ENCODE measurements around the gene THBD.

The THBD gene

GRCh38 chr20:23061262-23061661 is 11.8 kb upstream of the THBD start:
- Histone ChIP-seq H4K8ac (ENCODE audit: low read depth, low read length) (no peak overlapping the region), H3K23ac (ENCODE audit: low read length) (no peak overlapping the region), H3K79me1 (ENCODE audit: low read length) (peaks cover 2% of the 10 kb centered on the region), H3K36me3 (ENCODE audit: control insufficient read depth in 1 of 2, insufficient read depth in 2 of 2, low read length in 2 of 2) (no peaks in the 10 kb centered on the region), H3K27me3 (ENCODE audit: insufficient read depth, low read length) (no peaks in the 10 kb centered on the region), H3K9ac (ENCODE audit: low read length) (no peak overlapping the region), H3K4me3 (ENCODE audit: low read depth, low read length) (no peak overlapping the region), H2AK5ac (ENCODE audit: low read length) (peak overlapping the region; percentile 47), H3K18ac (ENCODE audit: low read length) (no peak overlapping the region), H4K12ac (ENCODE audit: low read depth, low read length) (no peak overlapping the region), H3K79me2 (ENCODE audit: control insufficient read depth, insufficient read depth, low read length, poor library complexity) (no peaks in the 10 kb centered on the region), H4K91ac (ENCODE audit: low read depth, low read length) (peak overlapping the region; percentile 65), H2BK5ac (ENCODE audit: low read depth, low read length, poor library complexity) (no peak overlapping the region), H3K4ac (ENCODE audit: low read depth, low read length) (no peak overlapping the region), H2AFZ (ENCODE audit: insufficient read depth, low read length, poor library complexity) (no peak overlapping the region), H2BK120ac (ENCODE audit: insufficient read depth, low read length, poor library complexity) (peak overlapping the region; percentile 8), H3K4me2 (ENCODE audit: low read length) (no peak overlapping the region), H3K9me3 (ENCODE audit: insufficient read depth, low read depth, low read length) (no peaks in the 10 kb centered on the region), H3K4me1 (ENCODE audit: control insufficient read depth in 1 of 2, insufficient read depth in 2 of 2, low read length in 2 of 2) (peaks cover 4 to 11% of the 10 kb centered on the region in 2 experiments), H3K27ac (ENCODE audit: low read depth, low read length) (no peak overlapping the region), H3K14ac (ENCODE audit: low read length) (no peak overlapping the region), H2BK12ac (ENCODE audit: low read length) (peak overlapping the region; percentile 88)
- no CpG with 5 or more reads among the region's 5 CpGs for whole genome bisulfite sequencing (ENCODE audit: extremely low coverage, insufficient coverage, insufficient read length)
- DNase-seq, result no peak

GRCh38 chr20:23060629-23061028 is 11.2 kb upstream of the THBD start:
- H4K91ac ChIP-seq (ENCODE audit: low read depth, low read length), result no peak overlapping the region
- H3K9me3 ChIP-seq (ENCODE audit: insufficient read depth, low read depth, low read length), result no peaks in the 10 kb centered on the region
- H2BK5ac ChIP-seq (ENCODE audit: low read depth, low read length, poor library complexity), result no peak overlapping the region
- H3K27ac ChIP-seq (ENCODE audit: low read depth, low read length), result no peak overlapping the region
- DNase-seq, result peak; percentile 48 to 69
- peaks cover 4 to 9% of the 10 kb centered on the region in 2 experiments for H3K4me1 ChIP-seq (ENCODE audit: control insufficient read depth in 1 of 2, insufficient read depth in 2 of 2, low read length in 2 of 2)
- H3K23ac ChIP-seq (ENCODE audit: low read length), result no peak overlapping the region
- no peak overlapping the region for H3K4me3 ChIP-seq (ENCODE audit: low read depth, low read length)
- no peak overlapping the region for H3K4ac ChIP-seq (ENCODE audit: low read depth, low read length)
- H3K36me3 ChIP-seq (ENCODE audit: control insufficient read depth in 1 of 2, insufficient read depth in 2 of 2, low read length in 2 of 2), result no peaks in the 10 kb centered on the region
- no peak overlapping the region for H2BK120ac ChIP-seq (ENCODE audit: insufficient read depth, low read length, poor library complexity)
- no peak overlapping the region for H4K8ac ChIP-seq (ENCODE audit: low read depth, low read length)
- H3K79me2 ChIP-seq (ENCODE audit: control insufficient read depth, insufficient read depth, low read length, poor library complexity), result no peaks in the 10 kb centered on the region
- H4K12ac ChIP-seq (ENCODE audit: low read depth, low read length), result no peak overlapping the region
- H3K79me1 ChIP-seq (ENCODE audit: low read length), result peaks cover 2% of the 10 kb centered on the region
- no peak overlapping the region for H3K4me2 ChIP-seq (ENCODE audit: low read length)
- H3K18ac ChIP-seq (ENCODE audit: low read length), result no peak overlapping the region
- no peak overlapping the region for H3K14ac ChIP-seq (ENCODE audit: low read length)
- H3K27me3 ChIP-seq (ENCODE audit: insufficient read depth, low read length), result no peaks in the 10 kb centered on the region
- no CpG with 5 or more reads among the region's 4 CpGs for WGBS (ENCODE audit: extremely low coverage, insufficient coverage, insufficient read length)
- no peak overlapping the region for H2AK5ac ChIP-seq (ENCODE audit: low read length)
- no peak overlapping the region for H3K9ac ChIP-seq (ENCODE audit: low read length)
- H2AFZ ChIP-seq (ENCODE audit: insufficient read depth, low read length, poor library complexity), result no peak overlapping the region
- no peak overlapping the region for H2BK12ac ChIP-seq (ENCODE audit: low read length)

- Histone ChIP-seq H2AFZ (ENCODE audit: insufficient read depth, low read length, poor library complexity) (no peak overlapping the region), H3K18ac (ENCODE audit: low read length) (no peak overlapping the region), H3K9ac (ENCODE audit: low read length) (peak overlapping the region; percentile 22), H4K91ac (ENCODE audit: low read depth, low read length) (no peak overlapping the region), H3K4me3 (ENCODE audit: low read depth, low read length) (no peak overlapping the region), H3K27me3 (ENCODE audit: insufficient read depth, low read length) (no peaks in the 10 kb centered on the region), H4K8ac (ENCODE audit: low read depth, low read length) (no peak overlapping the region), H3K79me2 (ENCODE audit: control insufficient read depth, insufficient read depth, low read length, poor library complexity) (no peaks in the 10 kb centered on the region), H3K27ac (ENCODE audit: low read depth, low read length) (no peak overlapping the region), H2BK5ac (ENCODE audit: low read depth, low read length, poor library complexity) (no peak overlapping the region), H3K14ac (ENCODE audit: low read length) (no peak overlapping the region), H3K23ac (ENCODE audit: low read length) (no peak overlapping the region), H3K36me3 (ENCODE audit: control insufficient read depth in 1 of 2, insufficient read depth in 2 of 2, low read length in 2 of 2) (no peaks in the 10 kb centered on the region), H3K4me2 (ENCODE audit: low read length) (no peak overlapping the region), H4K12ac (ENCODE audit: low read depth, low read length) (no peak overlapping the region), H3K79me1 (ENCODE audit: low read length) (peaks cover 2% of the 10 kb centered on the region), H3K4ac (ENCODE audit: low read depth, low read length) (no peak overlapping the region), H3K4me1 (ENCODE audit: control insufficient read depth in 1 of 2, insufficient read depth in 2 of 2, low read length in 2 of 2) (peaks cover 4 to 9% of the 10 kb centered on the region in 2 experiments), H2BK120ac (ENCODE audit: insufficient read depth, low read length, poor library complexity) (no peak overlapping the region), H2BK12ac (ENCODE audit: low read length) (no peak overlapping the region), H3K9me3 (ENCODE audit: insufficient read depth, low read depth, low read length) (no peaks in the 10 kb centered on the region), H2AK5ac (ENCODE audit: low read length) (no peak overlapping the region)
- WGBS (ENCODE audit: extremely low coverage, insufficient coverage, insufficient read length), result no CpG with 5 or more reads among the region's 3 CpGs
- DNase-seq, result no peak
Observed at GRCh38 chr20:23059846-23060245, 10.4 kb upstream of the THBD start.

- Histone ChIP-seq H3K36me3 (ENCODE audit: control insufficient read depth in 1 of 2, insufficient read depth in 2 of 2, low read length in 2 of 2) (no peaks in the 10 kb centered on the region), H3K79me1 (ENCODE audit: low read length) (peaks cover 2% of the 10 kb centered on the region), H3K23ac (ENCODE audit: low read length) (no peak overlapping the region), H2AFZ (ENCODE audit: insufficient read depth, low read length, poor library complexity) (no peak overlapping the region), H3K27me3 (ENCODE audit: insufficient read depth, low read length) (no peaks in the 10 kb centered on the region), H3K4me3 (ENCODE audit: low read depth, low read length) (no peak overlapping the region), H3K4me1 (ENCODE audit: control insufficient read depth in 1 of 2, insufficient read depth in 2 of 2, low read length in 2 of 2) (peaks cover 4 to 9% of the 10 kb centered on the region in 2 experiments), H3K9me3 (ENCODE audit: insufficient read depth, low read depth, low read length) (no peaks in the 10 kb centered on the region), H2BK120ac (ENCODE audit: insufficient read depth, low read length, poor library complexity) (no peak overlapping the region), H4K91ac (ENCODE audit: low read depth, low read length) (no peak overlapping the region), H3K18ac (ENCODE audit: low read length) (no peak overlapping the region), H2BK5ac (ENCODE audit: low read depth, low read length, poor library complexity) (no peak overlapping the region), H3K4me2 (ENCODE audit: low read length) (no peak overlapping the region), H3K9ac (ENCODE audit: low read length) (no peak overlapping the region), H3K27ac (ENCODE audit: low read depth, low read length) (no peak overlapping the region), H3K14ac (ENCODE audit: low read length) (no peak overlapping the region), H3K4ac (ENCODE audit: low read depth, low read length) (no peak overlapping the region), H3K79me2 (ENCODE audit: control insufficient read depth, insufficient read depth, low read length, poor library complexity) (no peaks in the 10 kb centered on the region), H2BK12ac (ENCODE audit: low read length) (no peak overlapping the region), H4K12ac (ENCODE audit: low read depth, low read length) (no peak overlapping the region), H4K8ac (ENCODE audit: low read depth, low read length) (no peak overlapping the region), H2AK5ac (ENCODE audit: low read length) (no peak overlapping the region)
- no CpG with 5 or more reads among the region's 3 CpGs for WGBS (ENCODE audit: extremely low coverage, insufficient coverage, insufficient read length)
- no peak for DNase-seq
Observed at GRCh38 chr20:23059001-23059400, 9.5 kb upstream of the THBD start.
